Effector CD4-positive, alpha-beta T cell (primary cell): ENCODE results near the gene EIPR1.

Experiments
- DNase-seq: peaks from one replicate; pipeline ENCODE4 v3.0.0-alpha.2; 2020

Gene EIPR1

GRCh38 chr2:3321825-3322224 lies 55.8 kb downstream of the EIPR1 start:
- DNase-seq = no peak

GRCh38 chr2:3320910-3321605 lies 56.6 kb downstream of the EIPR1 start:
- no peak for DNase-seq

GRCh38 chr2:3319745-3320566 lies 57.7 kb downstream of the EIPR1 start:
- no peak for DNase-seq

- DNase-seq = no peak
Observed at GRCh38 chr2:3319134-3319533, 58.5 kb downstream of the EIPR1 start.

- DNase-seq = no peak
Observed at GRCh38 chr2:3317871-3318590, 59.6 kb downstream of the EIPR1 start.

- DNase-seq = no peak
Observed at GRCh38 chr2:3317277-3317685, 60.3 kb downstream of the EIPR1 start.

- DNase-seq = no peak
Observed at GRCh38 chr2:3316456-3317276, 61.0 kb downstream of the EIPR1 start.

GRCh38 chr2:3314626-3315025 lies 63.0 kb downstream of the EIPR1 start:
- no peak for DNase-seq

- no peak for DNase-seq
Observed at GRCh38 chr2:3313781-3314375, 63.7 kb downstream of the EIPR1 start.

GRCh38 chr2:3312576-3313345 lies 64.9 kb downstream of the EIPR1 start:
- no peak for DNase-seq

- DNase-seq = no peak
Observed at GRCh38 chr2:3311601-3312000, 66.0 kb downstream of the EIPR1 start.

GRCh38 chr2:3309496-3310355 lies 67.9 kb downstream of the EIPR1 start:
- DNase-seq = no peak

GRCh38 chr2:3307901-3308300 lies 69.7 kb downstream of the EIPR1 start:
- DNase-seq = no peak

GRCh38 chr2:3307236-3307635 lies 70.4 kb downstream of the EIPR1 start:
- no peak for DNase-seq

- no peak for DNase-seq
Observed at GRCh38 chr2:3305952-3306351, 71.7 kb downstream of the EIPR1 start.

GRCh38 chr2:3305431-3305830 lies 72.2 kb downstream of the EIPR1 start:
- DNase-seq = no peak

- peak; percentile 59 for DNase-seq
Observed at GRCh38 chr2:3303583-3304406, 73.8 kb downstream of the EIPR1 start.

- DNase-seq = no peak
Observed at GRCh38 chr2:3302751-3303582, 74.7 kb downstream of the EIPR1 start.

GRCh38 chr2:3302421-3302750 lies 75.2 kb downstream of the EIPR1 start:
- DNase-seq = no peak
